Neural cell (in vitro differentiated cells): ENCODE measurements around the gene TCF4.

Experiments used
- EZH2 ChIP-seq: fragments of 200-600, 300-800 bp; shearing (Covaris generic), sonication (generic); IDR thresholded peaks from 2 replicates; pipeline ENCODE4 v1.6.1; 2014; ENCODE audit warnings: antibody characterized with exemption, low read length, borderline replicate concordance, mild to moderate bottlenecking; ENCODE audit not compliant: insufficient read depth, poor library complexity, severe bottlenecking
- POLR2AphosphoS5 ChIP-seq: IDR thresholded peaks from 2 replicates; pipeline ENCODE4 v1.6.1; 2012
- TF ChIP-seq, protein P1 (sequence below): fragments of 450-650 bp; IDR thresholded peaks from 2 replicates; pipeline ENCODE4 v1.5.1; 2014; ENCODE audit warnings: antibody characterized with exemption, mild to moderate bottlenecking, moderate library complexity; ENCODE audit not compliant: poor library complexity, severe bottlenecking

DNA sequence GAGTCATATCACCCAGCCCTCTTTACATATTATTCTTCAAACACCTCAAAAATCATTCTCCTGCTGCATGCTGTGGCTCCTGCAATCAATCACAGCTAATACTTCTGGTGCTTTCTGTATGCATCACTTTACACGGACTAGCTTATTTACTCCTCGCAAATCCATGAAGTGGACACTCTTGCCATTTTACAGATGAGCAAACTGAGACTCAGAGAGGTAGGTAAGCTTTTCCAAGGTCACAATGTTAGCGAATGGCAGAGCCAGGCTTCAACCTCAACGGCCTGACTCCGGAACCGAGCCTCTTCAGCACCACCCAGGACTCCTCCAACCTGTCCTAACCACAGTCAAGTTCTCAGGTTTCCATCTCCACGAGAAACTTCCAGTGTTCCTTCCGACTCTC, 36.8 kb downstream of the TCF4 start:
- TF ChIP-seq, protein P1, sequence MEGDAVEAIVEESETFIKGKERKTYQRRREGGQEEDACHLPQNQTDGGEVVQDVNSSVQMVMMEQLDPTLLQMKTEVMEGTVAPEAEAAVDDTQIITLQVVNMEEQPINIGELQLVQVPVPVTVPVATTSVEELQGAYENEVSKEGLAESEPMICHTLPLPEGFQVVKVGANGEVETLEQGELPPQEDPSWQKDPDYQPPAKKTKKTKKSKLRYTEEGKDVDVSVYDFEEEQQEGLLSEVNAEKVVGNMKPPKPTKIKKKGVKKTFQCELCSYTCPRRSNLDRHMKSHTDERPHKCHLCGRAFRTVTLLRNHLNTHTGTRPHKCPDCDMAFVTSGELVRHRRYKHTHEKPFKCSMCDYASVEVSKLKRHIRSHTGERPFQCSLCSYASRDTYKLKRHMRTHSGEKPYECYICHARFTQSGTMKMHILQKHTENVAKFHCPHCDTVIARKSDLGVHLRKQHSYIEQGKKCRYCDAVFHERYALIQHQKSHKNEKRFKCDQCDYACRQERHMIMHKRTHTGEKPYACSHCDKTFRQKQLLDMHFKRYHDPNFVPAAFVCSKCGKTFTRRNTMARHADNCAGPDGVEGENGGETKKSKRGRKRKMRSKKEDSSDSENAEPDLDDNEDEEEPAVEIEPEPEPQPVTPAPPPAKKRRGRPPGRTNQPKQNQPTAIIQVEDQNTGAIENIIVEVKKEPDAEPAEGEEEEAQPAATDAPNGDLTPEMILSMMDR = no peak
- no peak for TF ChIP-seq EZH2
- no peak for TF ChIP-seq POLR2AphosphoS5
